22Rv1 (cell line): ENCODE measurements around the gene METTL2A.
"Not testable (repeated sequence)": the region's sequence is repeated elsewhere in the genome, so short reads cannot be mapped to it uniquely, and the experiment has no call there.

Source experiments
- CTCF ChIP-seq: fragments of 450-650 bp; IDR thresholded peaks from 2 replicates; pipeline ENCODE4 v1.5.1; 2017; ENCODE audit warnings: mild to moderate bottlenecking
- ZFX ChIP-seq: fragments of 450-650 bp; IDR thresholded peaks from 2 replicates; pipeline ENCODE4 v1.6.1; 2017; ENCODE audit warnings: antibody characterized with exemption, borderline replicate concordance

- not testable (repeated sequence) for TF ChIP-seq CTCF, ZFX
Measured at GRCh38 chr17:62465271-62465670, 41.6 kb downstream of the METTL2A start.
